Fibroblast of lung (primary cell): Measurements from ENCODE around the gene CWC27. TPM values are rescaled to one million over a fixed set of nuclear protein-coding genes. Genes with fewer than 3 reads are reported as not detected.

Experiments
- DNase-seq, 2 donors: peaks; one replicate each; pipeline versions ENCODE4 v3.0.0 to v3.0.0-alpha.2; 2010; ENCODE audit warnings: low read depth in 2 of 2
- H2AFZ ChIP-seq: 2 replicates; pipeline ENCODE4 v1.5.1; 2012; ENCODE audit warnings: low read length, control low read depth, inconsistent platforms
- H3K27ac ChIP-seq: 2 replicates; pipeline ENCODE4 v1.5.1; 2011; ENCODE audit warnings: low read length, control low read depth; ENCODE audit not compliant: insufficient read depth
- H3K27me3 ChIP-seq: 2 replicates; pipeline ENCODE4 v1.5.1; 2011; ENCODE audit warnings: mild to moderate bottlenecking, low read length; ENCODE audit not compliant: control insufficient read depth, insufficient read depth
- H3K36me3 ChIP-seq: 2 replicates; pipeline ENCODE4 v1.5.1; 2011; ENCODE audit warnings: low read length; ENCODE audit not compliant: control insufficient read depth, insufficient read depth
- H3K4me1 ChIP-seq: 2 replicates; pipeline ENCODE4 v1.5.1; 2011; ENCODE audit warnings: low read length; ENCODE audit not compliant: control insufficient read depth, insufficient read depth; ENCODE audit errors: extremely low read depth
- H3K4me2 ChIP-seq: 2 replicates; pipeline ENCODE4 v1.5.1; 2011; ENCODE audit warnings: low read length, control low read depth; ENCODE audit not compliant: insufficient read depth; ENCODE audit errors: extremely low read depth
- H3K4me3 ChIP-seq, 4 experiments: fragments of 200-600 bp in 1 of 4; sonication (generic) in 1 of 4; replicated peaks in 1 of 4; 2 replicates each; pipeline ENCODE4 v1.5.1; 2011 to 2016; ENCODE audit warnings: low read length in 4 of 4, low read depth in 3 of 4, mild to moderate bottlenecking in 3 of 4, control low read depth in 2 of 4, inconsistent platforms in 1 of 4, mixed read lengths in 1 of 4; ENCODE audit not compliant: insufficient read depth in 1 of 4; ENCODE audit errors: control extremely low read depth in 1 of 4
- H3K79me2 ChIP-seq: 2 replicates; pipeline ENCODE4 v1.5.1; 2012; ENCODE audit warnings: mild to moderate bottlenecking, low read length, inconsistent platforms; ENCODE audit not compliant: control insufficient read depth, insufficient read depth
- H3K9ac ChIP-seq: 2 replicates; pipeline ENCODE4 v1.5.1; 2011; ENCODE audit warnings: mild to moderate bottlenecking, low read length, control low read depth; ENCODE audit not compliant: insufficient read depth
- H3K9me3 ChIP-seq: 2 replicates; pipeline ENCODE4 v1.5.1; 2012; ENCODE audit warnings: low read depth, low read length; ENCODE audit not compliant: control insufficient read depth, insufficient read depth
- H4K20me1 ChIP-seq: 2 replicates; pipeline ENCODE4 v1.5.1; 2011; ENCODE audit warnings: low read length; ENCODE audit not compliant: control insufficient read depth, insufficient read depth; ENCODE audit errors: extremely low read depth
- EZH2 ChIP-seq: IDR thresholded peaks from 2 replicates; pipeline ENCODE4 v1.5.1; 2012; ENCODE audit warnings: low read length, control low read depth, mild to moderate bottlenecking; ENCODE audit errors: missing control alignments
- polyA plus RNA-seq, 2 donors: library from polyadenylated mRNA; depleted of rRNA in 1 of 2; stranded (reverse) in 1 of 2; unstranded in 1 of 2; fragments of >200 nt; gene quantifications; 2 replicates each; pipeline ENCODE4 v1.2.1, GENCODE V29; 2011 to 2012; ENCODE audit warnings: missing spikeins in 1 of 2
- total RNA-seq: library from RNA; depleted of rRNA; stranded (reverse); fragments of >200 nt; gene quantifications from 2 replicates; pipeline ENCODE4 v1.2.1, GENCODE V29; 2014
- TF ChIP-seq, protein P1 (sequence below), 2 donors: IDR thresholded peaks in 1 of 2; conservative IDR thresholded peaks in 1 of 2; 1 replicate in 1 of 2; 2 replicates in 1 of 2; pipeline ENCODE4 v1.5.1; 2011 to 2012; ENCODE audit warnings: low read length in 2 of 2, control low read depth in 1 of 2, inconsistent platforms in 1 of 2, low read depth in 1 of 2, mild to moderate bottlenecking in 1 of 2

Gene CWC27
- total and polyA plus RNA-seq, 2 donors (not counting 1 experiment from before 2014, with no cell fraction given) = 17.3 to 37.5 TPM

GRCh38 chr5:65021527-65022226 is 252.9 kb downstream of the CWC27 start:
- H3K79me2 ChIP-seq = no peaks in the 10 kb centered on the region
- no peaks in the 10 kb centered on the region for H3K4me1 ChIP-seq
- TF ChIP-seq, protein P1, sequence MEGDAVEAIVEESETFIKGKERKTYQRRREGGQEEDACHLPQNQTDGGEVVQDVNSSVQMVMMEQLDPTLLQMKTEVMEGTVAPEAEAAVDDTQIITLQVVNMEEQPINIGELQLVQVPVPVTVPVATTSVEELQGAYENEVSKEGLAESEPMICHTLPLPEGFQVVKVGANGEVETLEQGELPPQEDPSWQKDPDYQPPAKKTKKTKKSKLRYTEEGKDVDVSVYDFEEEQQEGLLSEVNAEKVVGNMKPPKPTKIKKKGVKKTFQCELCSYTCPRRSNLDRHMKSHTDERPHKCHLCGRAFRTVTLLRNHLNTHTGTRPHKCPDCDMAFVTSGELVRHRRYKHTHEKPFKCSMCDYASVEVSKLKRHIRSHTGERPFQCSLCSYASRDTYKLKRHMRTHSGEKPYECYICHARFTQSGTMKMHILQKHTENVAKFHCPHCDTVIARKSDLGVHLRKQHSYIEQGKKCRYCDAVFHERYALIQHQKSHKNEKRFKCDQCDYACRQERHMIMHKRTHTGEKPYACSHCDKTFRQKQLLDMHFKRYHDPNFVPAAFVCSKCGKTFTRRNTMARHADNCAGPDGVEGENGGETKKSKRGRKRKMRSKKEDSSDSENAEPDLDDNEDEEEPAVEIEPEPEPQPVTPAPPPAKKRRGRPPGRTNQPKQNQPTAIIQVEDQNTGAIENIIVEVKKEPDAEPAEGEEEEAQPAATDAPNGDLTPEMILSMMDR (conservative IDR thresholded peaks at IDR 0.05 in 1 of 2, IDR thresholded peaks at IDR 0.05 in 1 of 2; ENCODE audit: low read depth in 1 of 2, low read length in 2 of 2) = no peak
- TF ChIP-seq EZH2 = no peak
- no peak overlapping the region for H2AFZ ChIP-seq
- no peak overlapping the region for H3K9ac ChIP-seq
- H3K9me3 ChIP-seq = no peaks in the 10 kb centered on the region
- H3K4me2 ChIP-seq = no peak overlapping the region
- DNase-seq = no peak
- H4K20me1 ChIP-seq = no peaks in the 10 kb centered on the region
- no peak overlapping the region for H3K4me3 ChIP-seq
- no peaks in the 10 kb centered on the region for H3K36me3 ChIP-seq
- no peak overlapping the region for H3K27ac ChIP-seq
- no peaks in the 10 kb centered on the region for H3K27me3 ChIP-seq

DNA sequence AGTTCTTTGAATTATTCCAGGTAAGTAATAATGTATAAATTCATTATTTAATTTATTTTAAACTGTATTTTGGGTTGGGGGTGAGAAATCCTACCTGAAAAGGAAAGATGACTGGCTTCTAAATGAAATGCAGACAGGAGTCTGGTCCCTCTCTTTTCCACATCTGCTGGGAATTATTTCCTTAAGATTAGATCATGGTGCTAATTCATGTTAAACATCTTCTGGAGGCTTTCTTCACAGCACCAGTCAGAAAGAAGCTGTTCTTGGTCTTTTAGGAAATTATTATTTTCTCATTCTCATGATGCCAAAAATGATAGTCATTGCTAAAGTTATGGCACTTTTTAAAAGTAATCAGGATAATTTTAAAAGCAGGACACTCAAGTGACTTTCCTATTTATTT is 254.2 kb downstream of the CWC27 start:
- Histone ChIP-seq H3K36me3 (no peaks in the 10 kb centered on the region), H3K9me3 (no peaks in the 10 kb centered on the region), H4K20me1 (no peaks in the 10 kb centered on the region), H2AFZ (no peak overlapping the region), H3K4me2 (no peak overlapping the region), H3K79me2 (no peaks in the 10 kb centered on the region), H3K27me3 (no peaks in the 10 kb centered on the region), H3K9ac (no peak overlapping the region), H3K27ac (no peak overlapping the region), H3K4me3 (no peak overlapping the region), H3K4me1 (no peaks in the 10 kb centered on the region)
- TF ChIP-seq, protein P1 (conservative IDR thresholded peaks at IDR 0.05 in 1 of 2, IDR thresholded peaks at IDR 0.05 in 1 of 2; ENCODE audit: low read depth in 1 of 2, low read length in 2 of 2) = no peak
- TF ChIP-seq EZH2 = no peak
- no peak for DNase-seq

GRCh38 chr5:65024681-65025080 is 256.0 kb downstream of the CWC27 start:
- H3K4me2 ChIP-seq = no peak overlapping the region
- no peak overlapping the region for H3K4me3 ChIP-seq
- no peaks in the 10 kb centered on the region for H4K20me1 ChIP-seq
- H3K4me1 ChIP-seq = no peaks in the 10 kb centered on the region
- no peaks in the 10 kb centered on the region for H3K36me3 ChIP-seq
- no peak overlapping the region for H2AFZ ChIP-seq
- no peak overlapping the region for H3K9ac ChIP-seq
- H3K9me3 ChIP-seq = no peaks in the 10 kb centered on the region
- no peak for DNase-seq
- no peaks in the 10 kb centered on the region for H3K27me3 ChIP-seq
- no peak overlapping the region for H3K27ac ChIP-seq
- no peak for TF ChIP-seq EZH2
- TF ChIP-seq, protein P1 (conservative IDR thresholded peaks at IDR 0.05 in 1 of 2, IDR thresholded peaks at IDR 0.05 in 1 of 2; ENCODE audit: low read depth in 1 of 2, low read length in 2 of 2) = no peak
- H3K79me2 ChIP-seq = no peaks in the 10 kb centered on the region
